Lower leg skin (tissue), 3 donors: ENCODE results near the gene HMGXB3.

ENCODE experiments used
- CTCF ChIP-seq, 3 donors: fragments of 450-650 bp; IDR thresholded peaks; one replicate each; pipeline ENCODE4 v1.5.1; 2016; ENCODE audit warnings: antibody characterized with exemption in 3 of 3, mild to moderate bottlenecking in 3 of 3, moderate library complexity in 2 of 3
- POLR2A ChIP-seq, 2 donors: fragments of 450-650 bp; IDR thresholded peaks; one replicate each; pipeline ENCODE4 v1.6.1; 2016 to 2017; ENCODE audit warnings: antibody characterized with exemption in 2 of 2, mild to moderate bottlenecking in 1 of 2, moderate library complexity in 1 of 2

- no peak for TF ChIP-seq CTCF (IDR thresholded peaks at IDR 0.05)
- TF ChIP-seq POLR2A (IDR thresholded peaks at IDR 0.05) = no peak
Measured at GRCh38 chr5:149951138-149951749, 49.3 kb upstream of the HMGXB3 start.
